Esophagus (tissue), 2 donors: ENCODE results near the gene CCNQ. TPM values are rescaled to one million over a fixed set of nuclear protein-coding genes. Genes with fewer than 3 reads are reported as not detected.

ENCODE experiments used
- H3K27ac ChIP-seq, 2 donors: one replicate each; pipeline ENCODE4 v1.5.1; 2013; ENCODE audit warnings: low read depth in 2 of 2, mild to moderate bottlenecking in 2 of 2, inconsistent platforms in 1 of 2, low read length in 1 of 2, moderate library complexity in 1 of 2
- H3K27me3 ChIP-seq, 2 donors: one replicate each; pipeline ENCODE4 v1.6.1; 2013; ENCODE audit warnings: low read length in 2 of 2, control low read depth in 1 of 2, mild to moderate bottlenecking in 1 of 2; ENCODE audit not compliant: insufficient read depth in 2 of 2, control insufficient read depth in 1 of 2
- H3K36me3 ChIP-seq, 2 donors: one replicate each; pipeline ENCODE4 v1.6.1; 2013; ENCODE audit warnings: low read length in 1 of 2; ENCODE audit not compliant: control insufficient read depth in 2 of 2, insufficient read depth in 2 of 2
- H3K4me1 ChIP-seq, 2 donors: one replicate each; pipeline ENCODE4 v1.6.1; 2013; ENCODE audit warnings: low read length in 1 of 2; ENCODE audit not compliant: control insufficient read depth in 2 of 2, insufficient read depth in 2 of 2
- H3K4me3 ChIP-seq, 2 donors: one replicate each; pipeline ENCODE4 v1.5.1; 2013; ENCODE audit warnings: low read length in 2 of 2, mild to moderate bottlenecking in 2 of 2, low read depth in 1 of 2, moderate library complexity in 1 of 2
- H3K9me3 ChIP-seq, 2 donors: one replicate each; pipeline ENCODE4 v1.6.1; 2013; ENCODE audit warnings: mild to moderate bottlenecking in 2 of 2, low read depth in 1 of 2, low read length in 1 of 2, moderate library complexity in 1 of 2; ENCODE audit not compliant: control insufficient read depth in 2 of 2, insufficient read depth in 1 of 2
- WGBS, 2 donors: extraction: QIAGEN DNeasy Blood & Tissue Kit; methylation state at CpG; one replicate each; pipeline ENCODE4 v1.1.7; 2013; 5-methylcytosine and 5-hydroxymethylcytosine counted together
- polyA plus RNA-seq, 2 donors: library from polyadenylated mRNA; stranded (reverse); fragments of 200-250 nt; gene quantifications; one replicate each; pipeline ENCODE4 v1.2.3, GENCODE V29; 2013
- donor health status: healthy with polysubstance abuse.
- donor health status: Bipolar disorder and iron deficiency.

CCNQ gene
- polyA plus RNA-seq, 2 donors: 20.1 to 24.7 TPM

DNA sequence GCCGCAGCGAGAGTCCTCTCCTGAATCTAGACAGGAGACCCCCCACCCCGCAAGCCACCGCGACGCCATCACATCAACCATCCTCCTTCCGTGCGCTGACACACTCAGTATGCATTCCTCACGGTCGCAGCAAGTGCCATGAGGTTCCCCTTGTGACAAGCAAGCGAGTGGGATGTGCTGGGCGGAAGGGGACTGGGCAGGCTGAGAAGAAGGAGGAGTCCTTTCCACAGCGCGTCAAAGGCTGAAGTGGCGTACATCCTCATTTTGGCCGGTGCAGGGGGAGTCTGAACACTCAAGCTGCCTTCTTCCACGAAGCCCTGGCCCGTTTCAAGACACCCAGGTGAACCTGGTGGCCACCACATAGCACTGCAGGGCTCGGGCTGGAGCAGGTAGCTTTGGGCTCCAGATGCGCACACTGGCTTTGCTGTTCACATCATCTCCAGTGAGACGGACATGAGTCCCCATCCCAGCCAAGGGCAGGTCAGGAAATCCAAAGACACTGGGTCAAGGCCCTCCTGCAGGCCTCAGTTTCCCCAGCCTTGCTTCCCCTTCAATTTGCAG, 30.4 kb downstream of the CCNQ start:
- 79 to 86% methylated on average over 21 of the region's 21 CpGs for WGBS, 2 donors
- H3K4me3 ChIP-seq: no peak overlapping the region

GRCh38 chrX:153565996-153566580, 32.9 kb downstream of the CCNQ start:
- no peak overlapping the region for H3K27ac ChIP-seq
- H3K9me3 ChIP-seq: no peaks in the 10 kb centered on the region
- WGBS, 2 donors: 77 to 84% methylated on average over 6 to 9 of the region's 9 CpGs
- no peaks in the 10 kb centered on the region for H3K36me3 ChIP-seq
- no peaks in the 10 kb centered on the region for H3K27me3 ChIP-seq
- H3K4me3 ChIP-seq: no peak overlapping the region
- H3K4me1 ChIP-seq: no peaks in the 10 kb centered on the region

More for the DNA sequence above, 30.4 kb downstream of the CCNQ start:
- Histone ChIP-seq H3K36me3 (no peaks in the 10 kb centered on the region), H3K4me1 (no peaks in the 10 kb centered on the region), H3K27ac (no peak overlapping the region), H3K27me3 (no peaks in the 10 kb centered on the region), H3K9me3 (no peaks in the 10 kb centered on the region)

DNA sequence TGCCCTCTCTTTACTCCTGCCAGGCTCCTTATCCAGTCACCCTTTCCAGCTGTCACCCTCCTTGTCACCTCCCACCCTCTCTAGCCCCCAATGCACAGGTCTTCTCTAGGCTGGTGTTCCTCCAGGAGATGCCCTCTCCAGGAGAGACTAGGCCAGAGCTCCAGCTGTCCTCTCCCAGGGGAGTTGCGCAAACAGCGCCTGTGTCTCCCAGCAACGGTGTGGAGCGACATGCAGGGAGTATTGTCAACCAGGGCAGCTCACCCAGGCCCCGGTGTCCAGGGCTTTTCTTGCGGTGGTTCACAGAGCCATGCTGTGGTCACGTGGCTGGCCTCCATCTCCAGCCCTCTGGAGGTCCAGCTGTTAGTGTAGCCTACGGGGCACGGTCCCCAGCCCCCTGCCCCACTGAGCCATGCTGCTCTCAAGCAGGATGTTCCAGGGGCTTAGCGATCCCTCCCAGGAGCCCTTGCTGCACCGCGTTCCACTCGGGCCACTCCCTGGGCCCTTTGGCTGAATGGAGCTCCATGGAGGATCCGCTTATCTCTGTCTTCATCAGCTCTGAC, 34.8 kb downstream of the CCNQ start:
- no peaks in the 10 kb centered on the region for H3K27me3 ChIP-seq
- H3K27ac ChIP-seq: no peak overlapping the region
- H3K4me3 ChIP-seq: no peak overlapping the region
- H3K4me1 ChIP-seq: no peaks in the 10 kb centered on the region
- H3K9me3 ChIP-seq: no peaks in the 10 kb centered on the region
- H3K36me3 ChIP-seq: no peaks in the 10 kb centered on the region
- 80 to 85% methylated on average over 14 of the region's 14 CpGs for WGBS, 2 donors

DNA sequence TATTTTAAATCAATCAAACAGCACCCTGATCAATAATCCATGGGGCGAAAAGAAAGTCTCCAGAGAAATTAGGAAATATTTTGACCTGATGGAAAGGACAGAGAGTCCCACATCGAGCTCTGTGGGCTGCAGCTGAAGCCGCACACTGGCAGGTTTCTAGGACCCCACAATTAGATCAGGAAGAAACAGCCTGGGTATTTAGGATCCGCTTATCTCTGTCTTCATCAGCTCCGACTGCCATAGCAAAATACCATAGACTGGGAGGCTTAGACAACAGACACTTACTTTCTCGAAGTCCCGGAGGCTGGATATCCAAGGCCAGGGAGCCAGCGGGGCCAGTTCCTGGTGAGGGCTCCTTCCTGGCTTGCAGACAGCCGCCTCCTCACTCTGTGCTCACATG, 36.4 kb downstream of the CCNQ start:
- Histone ChIP-seq H3K27me3 (no peaks in the 10 kb centered on the region), H3K4me1 (no peaks in the 10 kb centered on the region), H3K9me3 (no peaks in the 10 kb centered on the region), H3K36me3 (no peaks in the 10 kb centered on the region), H3K4me3 (no peak overlapping the region), H3K27ac (no peak overlapping the region)
- 89 to 95% methylated on average over 9 of the region's 9 CpGs for WGBS, 2 donors

GRCh38 chrX:153561337-153561736, 37.6 kb downstream of the CCNQ start:
- WGBS, 2 donors: 83% methylated on average over 7 of the region's 7 CpGs
- Histone ChIP-seq H3K9me3 (no peaks in the 10 kb centered on the region), H3K4me3 (no peak overlapping the region)

DNA sequence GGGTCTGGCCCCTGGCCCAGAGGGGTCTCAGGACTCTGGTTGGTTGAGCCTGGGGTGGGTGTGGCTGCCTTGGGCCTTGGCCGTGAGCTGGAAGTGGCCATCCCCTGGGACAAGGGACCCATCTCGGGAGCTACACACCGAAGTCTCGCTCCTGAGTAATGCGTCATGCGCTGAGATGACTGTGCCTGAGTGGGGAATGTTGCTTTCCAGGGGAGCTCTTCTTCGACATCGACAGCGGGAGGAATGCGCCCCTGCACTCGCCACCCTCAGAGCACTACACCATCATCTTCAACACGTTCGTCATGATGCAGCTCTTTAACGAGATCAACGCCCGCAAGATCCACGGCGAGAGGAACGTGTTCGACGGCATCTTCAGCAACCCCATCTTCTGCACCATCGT, 38.5 kb downstream of the CCNQ start:
- Histone ChIP-seq H3K4me1 (no peaks in the 10 kb centered on the region), H3K36me3 (no peaks in the 10 kb centered on the region), H3K9me3 (no peaks in the 10 kb centered on the region), H3K27ac (no peak overlapping the region), H3K4me3 (no peak overlapping the region), H3K27me3 (no peaks in the 10 kb centered on the region)
- WGBS, 2 donors: 87 to 94% methylated on average over 22 of the region's 22 CpGs

More at GRCh38 chrX:153561337-153561736, 37.6 kb downstream of the CCNQ start:
- no peaks in the 10 kb centered on the region for H3K36me3 ChIP-seq
- no peaks in the 10 kb centered on the region for H3K4me1 ChIP-seq
- no peaks in the 10 kb centered on the region for H3K27me3 ChIP-seq
- H3K27ac ChIP-seq: no peak overlapping the region

DNA sequence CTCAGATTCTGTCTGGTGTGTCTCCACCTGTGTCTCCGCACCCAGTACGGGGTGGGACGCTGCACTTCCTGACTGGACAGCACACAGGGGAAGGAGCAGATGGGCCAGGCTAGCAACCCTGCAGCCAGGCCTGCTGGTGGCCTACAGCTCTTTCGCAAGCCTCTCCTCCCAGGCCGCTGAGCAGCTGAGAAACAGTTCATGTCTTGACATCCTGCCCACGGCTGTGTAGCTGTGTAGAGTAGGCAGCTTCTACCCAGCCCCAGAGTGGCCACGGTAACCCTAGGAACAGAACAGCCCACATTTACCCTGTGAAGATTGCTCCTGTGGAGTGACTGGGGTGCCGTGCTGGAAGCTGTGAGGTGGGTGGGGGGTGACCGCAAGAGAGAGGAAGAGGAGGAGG, 38.9 kb downstream of the CCNQ start:
- H3K4me3 ChIP-seq: no peak overlapping the region
- H3K4me1 ChIP-seq: no peaks in the 10 kb centered on the region
- no peaks in the 10 kb centered on the region for H3K36me3 ChIP-seq
- WGBS, 2 donors: 58 to 74% methylated on average over 8 to 9 of the region's 9 CpGs
- H3K27me3 ChIP-seq: no peaks in the 10 kb centered on the region
- no peaks in the 10 kb centered on the region for H3K9me3 ChIP-seq
- no peak overlapping the region for H3K27ac ChIP-seq

DNA sequence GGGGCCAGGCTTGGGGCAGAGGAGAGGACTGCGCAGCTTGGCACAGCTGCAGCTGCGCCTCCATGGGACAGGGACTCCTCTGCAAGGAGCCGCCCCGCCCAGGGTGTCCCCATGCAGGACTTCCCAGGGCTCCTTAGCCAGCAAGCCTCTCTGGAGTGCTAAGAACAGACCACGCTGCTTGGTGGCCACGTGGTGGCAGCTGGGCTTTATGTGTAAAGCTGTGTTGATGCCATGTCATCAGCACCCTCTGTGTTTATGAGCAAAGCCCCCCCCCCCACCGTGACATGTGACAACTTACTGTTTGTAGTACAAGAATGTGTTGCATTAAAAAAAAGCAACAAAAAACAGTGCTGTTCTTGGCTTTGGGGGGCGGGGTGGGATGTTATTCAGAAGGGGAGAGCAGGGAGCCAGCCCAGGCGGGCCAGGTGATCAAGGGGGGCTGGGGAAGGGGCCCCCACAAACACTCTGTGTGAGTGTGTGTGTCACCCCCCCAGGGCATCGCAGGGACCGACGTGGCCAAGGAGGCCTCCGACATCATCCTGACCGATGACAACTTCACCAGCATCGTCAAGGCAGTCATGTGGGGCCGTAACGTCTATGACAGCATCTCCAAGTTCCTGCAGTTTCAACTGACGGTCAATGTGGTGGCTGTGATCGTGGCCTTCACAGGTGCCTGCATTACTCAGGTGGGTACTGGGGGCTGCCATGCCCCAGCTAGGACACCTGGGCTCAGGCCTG, 41.2 kb downstream of the CCNQ start:
- no peaks in the 10 kb centered on the region for H3K9me3 ChIP-seq
- H3K4me1 ChIP-seq: no peaks in the 10 kb centered on the region
- 78 to 80% methylated on average over 19 of the region's 19 CpGs for whole genome bisulfite sequencing, 2 donors
- no peaks in the 10 kb centered on the region for H3K27me3 ChIP-seq
- no peak overlapping the region for H3K27ac ChIP-seq
- H3K36me3 ChIP-seq: no peaks in the 10 kb centered on the region
- H3K4me3 ChIP-seq: no peak overlapping the region

DNA sequence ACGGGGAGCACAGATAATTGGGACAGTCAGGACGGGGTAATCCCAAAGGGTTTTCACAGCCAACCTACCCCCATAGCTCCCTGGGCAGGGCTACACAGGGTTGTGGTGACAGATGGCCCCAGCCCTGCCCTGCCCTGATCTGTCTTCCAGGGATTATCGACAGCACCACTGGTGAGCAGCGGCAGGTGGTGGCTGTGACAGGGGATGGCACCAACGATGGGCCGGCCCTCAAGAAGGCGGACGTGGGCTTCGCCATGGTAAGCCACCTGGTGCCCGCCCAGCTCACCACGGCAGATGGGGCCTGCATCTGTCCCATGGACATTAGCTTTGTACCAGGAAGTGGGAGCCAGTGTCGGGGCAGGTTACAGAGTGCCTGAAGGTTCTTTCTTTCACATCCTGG, 42.2 kb downstream of the CCNQ start:
- peaks cover 0 to 2% of the 10 kb centered on the region in 2 donors for H3K9me3 ChIP-seq

More for the DNA sequence above, 42.2 kb downstream of the CCNQ start:
- Histone ChIP-seq H3K36me3 (no peaks in the 10 kb centered on the region), H3K27ac (no peak overlapping the region), H3K4me1 (no peaks in the 10 kb centered on the region), H3K4me3 (no peak overlapping the region), H3K27me3 (no peaks in the 10 kb centered on the region)
- 87 to 91% methylated on average over 12 of the region's 12 CpGs for WGBS, 2 donors
